GM21447 (cell line): Measurements from ENCODE around the gene LDHAL6B.

Source experiments
- ATAC-seq: cut with Tn5 transposase; IDR thresholded peaks from one replicate; pipeline ENCODE4 v1.9.1; 2021; ENCODE audit not compliant: unreplicated experiment

LDHAL6B gene

GRCh38 chr15:59249816-59250215, 43.2 kb downstream of the LDHAL6B start:
- ATAC-seq = no peak

GRCh38 chr15:59250249-59250648, 43.6 kb downstream of the LDHAL6B start:
- ATAC-seq = no peak

GRCh38 chr15:59251001-59251845, 44.6 kb downstream of the LDHAL6B start:
- peak; percentile 51 for ATAC-seq

DNA sequence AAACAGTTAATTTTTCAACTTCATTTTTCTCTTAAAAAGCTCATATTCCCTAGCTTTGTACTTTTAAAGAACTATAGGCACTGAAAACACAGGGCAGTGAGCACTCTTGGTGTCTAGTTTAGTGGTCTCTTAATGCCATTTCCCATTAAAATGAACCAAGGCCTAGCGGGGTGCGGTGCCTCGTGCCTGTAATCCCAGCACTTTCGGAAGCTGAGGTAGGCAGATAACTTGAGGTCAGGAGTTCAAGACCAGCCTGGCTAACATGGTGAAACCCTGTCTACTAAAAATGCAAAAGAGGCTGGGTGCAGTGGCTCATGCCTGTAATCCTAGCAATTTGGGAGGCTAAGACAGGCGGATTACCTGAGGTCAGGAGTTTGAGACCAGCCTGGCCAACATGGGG, 45.5 kb downstream of the LDHAL6B start:
- no peak for ATAC-seq

- no peak for ATAC-seq
Observed at GRCh38 chr15:59255680-59256336, 49.2 kb downstream of the LDHAL6B start.

DNA sequence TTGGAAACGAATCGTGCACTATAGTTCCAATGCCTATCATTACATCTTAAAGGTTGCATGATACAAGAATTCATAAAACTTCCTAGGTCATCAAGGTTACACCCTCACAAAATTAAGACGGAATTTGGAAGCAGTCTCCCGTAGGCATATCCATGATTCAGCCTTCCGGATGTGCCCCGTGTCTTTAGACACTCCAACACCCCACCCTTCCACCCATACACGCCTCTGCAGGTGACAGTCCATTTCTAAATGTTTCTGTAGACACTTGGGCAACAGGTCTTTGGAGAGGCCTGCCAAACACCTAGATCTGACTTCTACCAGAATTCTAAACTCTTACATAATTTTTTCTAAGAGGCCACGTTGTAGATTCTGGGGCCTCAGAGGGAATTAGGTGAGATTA, 49.8 kb downstream of the LDHAL6B start:
- ATAC-seq = no peak

DNA sequence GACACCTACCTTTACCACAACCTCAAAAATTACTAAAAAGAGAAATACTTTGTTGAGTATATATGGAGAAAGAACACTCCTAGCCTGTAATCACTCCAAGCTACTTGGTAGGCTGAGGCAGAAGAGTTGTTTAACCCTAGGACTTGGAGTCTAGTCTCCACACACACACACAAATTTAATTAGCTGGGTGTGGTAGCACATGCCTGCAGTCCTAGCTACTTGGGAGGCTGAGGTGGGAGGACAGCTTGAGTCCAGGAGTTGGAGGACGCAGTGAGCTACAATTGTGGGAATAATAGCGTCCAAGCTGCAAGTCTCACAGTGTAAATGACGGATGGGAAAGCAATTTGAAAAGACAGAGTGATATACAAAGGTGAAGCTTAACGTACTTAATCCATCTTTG, 50.5 kb downstream of the LDHAL6B start:
- no peak for ATAC-seq
